ENCODE data around the gene MEF2C. TPM values are rescaled to one million over a fixed set of nuclear protein-coding genes. Genes with fewer than 3 reads are reported as not detected.
A peak's percentile ranks its signal among the peaks of the same experiment; 100 is the strongest.
"Not testable (repeated sequence)": the region's sequence is repeated elsewhere in the genome, so short reads cannot be mapped to it uniquely, and the experiment has no call there.

Gene MEF2C
- total RNA-seq, 1 donor from 2014 or later = 51.4 TPM

- H3K36me3 ChIP-seq = no peaks in the 10 kb centered on the region
- no peak overlapping the region for H3K27ac ChIP-seq
- no peak for ATAC-seq
- no peaks in the 10 kb centered on the region for H3K27me3 ChIP-seq
- H3K4me1 ChIP-seq = no peaks in the 10 kb centered on the region
- H3K4me3 ChIP-seq = no peak overlapping the region
- TF ChIP-seq CTCF (IDR thresholded peaks at IDR 0.05) = no peak
- intact Hi-C loops (cut with DNase I) = no loop called here
- DNase-seq = no peak
- no peaks in the 10 kb centered on the region for H3K9me3 ChIP-seq
Observed at GRCh38 chr5:88867638-88868037, 15.3 kb downstream of the MEF2C start.

- H3K4me3 ChIP-seq = no peak overlapping the region
- peaks cover 3% of the 10 kb centered on the region for H3K4me1 ChIP-seq
- no peak overlapping the region for H3K27ac ChIP-seq
- no peak for ATAC-seq
- H3K27me3 ChIP-seq = no peaks in the 10 kb centered on the region
- no peak for TF ChIP-seq CTCF (IDR thresholded peaks at IDR 0.05)
- H3K9me3 ChIP-seq = no peaks in the 10 kb centered on the region
- no peak for DNase-seq
- no peaks in the 10 kb centered on the region for H3K36me3 ChIP-seq
- intact Hi-C loops (cut with DNase I) = no loop called here
Observed at GRCh38 chr5:88863523-88863922, 19.5 kb downstream of the MEF2C start.

- no peak overlapping the region for H3K4me3 ChIP-seq
- H3K27ac ChIP-seq = no peak overlapping the region
- no peaks in the 10 kb centered on the region for H3K27me3 ChIP-seq
- peaks cover 3% of the 10 kb centered on the region for H3K4me1 ChIP-seq
- intact Hi-C loops (cut with DNase I) = no loop called here
- no peak for DNase-seq
- no peak for TF ChIP-seq CTCF (IDR thresholded peaks at IDR 0.05)
- H3K9me3 ChIP-seq = no peaks in the 10 kb centered on the region
- no peak for ATAC-seq
- no peaks in the 10 kb centered on the region for H3K36me3 ChIP-seq
Observed at GRCh38 chr5:88862547-88863175, 20.3 kb downstream of the MEF2C start.

- no peak overlapping the region for H3K4me3 ChIP-seq
- TF ChIP-seq CTCF (IDR thresholded peaks at IDR 0.05) = no peak
- ATAC-seq = peak; percentile 76
- H3K27ac ChIP-seq = no peak overlapping the region
- no peaks in the 10 kb centered on the region for H3K27me3 ChIP-seq
- no peak for DNase-seq
- H3K36me3 ChIP-seq = no peaks in the 10 kb centered on the region
- H3K4me1 ChIP-seq = peaks cover 3% of the 10 kb centered on the region
- intact Hi-C loops (cut with DNase I) = no loop called here
- no peaks in the 10 kb centered on the region for H3K9me3 ChIP-seq
Observed at GRCh38 chr5:88861231-88861630, 21.8 kb downstream of the MEF2C start.

GRCh38 chr5:88860501-88860900 lies 22.5 kb downstream of the MEF2C start:
- no peaks in the 10 kb centered on the region for H3K9me3 ChIP-seq
- DNase-seq (no peak), ATAC-seq (no peak)
- H3K4me3 ChIP-seq = no peak overlapping the region
- intact Hi-C loops (cut with DNase I) = no loop called here
- no peaks in the 10 kb centered on the region for H3K27me3 ChIP-seq
- no peak overlapping the region for H3K27ac ChIP-seq
- TF ChIP-seq CTCF (IDR thresholded peaks at IDR 0.05) = no peak
- H3K4me1 ChIP-seq = peaks cover 3% of the 10 kb centered on the region
- no peaks in the 10 kb centered on the region for H3K36me3 ChIP-seq

GRCh38 chr5:88858392-88858791 lies 24.6 kb downstream of the MEF2C start:
- Histone ChIP-seq H3K27me3 (no peaks in the 10 kb centered on the region), H3K9me3 (no peaks in the 10 kb centered on the region), H3K4me3 (no peak overlapping the region), H3K4me1 (peaks cover 3% of the 10 kb centered on the region), H3K27ac (no peak overlapping the region), H3K36me3 (no peaks in the 10 kb centered on the region)
- no peak for DNase-seq
- intact Hi-C loops (cut with DNase I) = no loop called here
- no peak for TF ChIP-seq CTCF (IDR thresholded peaks at IDR 0.05)
- ATAC-seq = no peak

- H3K27ac ChIP-seq; ATAC-seq; H3K4me1 ChIP-seq; H3K9me3 ChIP-seq; H3K4me3 ChIP-seq; H3K36me3 ChIP-seq; DNase-seq; intact Hi-C loops (cut with DNase I); H3K27me3 ChIP-seq: not testable (repeated sequence)
Observed at GRCh38 chr5:88856381-88856780, 26.6 kb downstream of the MEF2C start.

Data from upper lobe of right lung (tissue), 1 donor.